ENCODE results near the gene DMKN.

DMKN gene

GRCh38 chr19:35542209-35542608, 28.8 kb upstream of the DMKN start:
- DNase-seq (ENCODE audit: extremely low read depth, low read depth): no peak
- no peak for TF ChIP-seq CTCF (IDR thresholded peaks at IDR 0.05; ENCODE audit: low read depth, low read length, missing control alignments)
- no peak overlapping the region for H3K4me3 ChIP-seq (replicated peaks; ENCODE audit: low read depth, low read length)

- no peak overlapping the region for H3K4me3 ChIP-seq (replicated peaks; ENCODE audit: low read depth, low read length)
- DNase-seq (ENCODE audit: extremely low read depth, low read depth): no peak
- TF ChIP-seq CTCF (IDR thresholded peaks at IDR 0.05; ENCODE audit: low read depth, low read length, missing control alignments): no peak
Measured at GRCh38 chr19:35540356-35540927, 27.0 kb upstream of the DMKN start.

GRCh38 chr19:35539850-35540249, 26.4 kb upstream of the DMKN start:
- H3K4me3 ChIP-seq (replicated peaks; ENCODE audit: low read depth, low read length): no peak overlapping the region
- TF ChIP-seq CTCF (IDR thresholded peaks at IDR 0.05; ENCODE audit: low read depth, low read length, missing control alignments): no peak
- no peak for DNase-seq (ENCODE audit: extremely low read depth, low read depth)

GRCh38 chr19:35539314-35539713, 25.9 kb upstream of the DMKN start:
- no peak for DNase-seq (ENCODE audit: extremely low read depth, low read depth)
- no peak for TF ChIP-seq CTCF (IDR thresholded peaks at IDR 0.05; ENCODE audit: low read depth, low read length, missing control alignments)
- no peak overlapping the region for H3K4me3 ChIP-seq (replicated peaks; ENCODE audit: low read depth, low read length)

- no peak overlapping the region for H3K4me3 ChIP-seq (replicated peaks; ENCODE audit: low read depth, low read length)
- no peak for DNase-seq (ENCODE audit: extremely low read depth, low read depth)
- TF ChIP-seq CTCF (IDR thresholded peaks at IDR 0.05; ENCODE audit: low read depth, low read length, missing control alignments): no peak
Measured at GRCh38 chr19:35534803-35535480, 21.5 kb upstream of the DMKN start.

GRCh38 chr19:35533822-35534392, 20.5 kb upstream of the DMKN start:
- no peak overlapping the region for H3K4me3 ChIP-seq (replicated peaks; ENCODE audit: low read depth, low read length)
- TF ChIP-seq CTCF (IDR thresholded peaks at IDR 0.05; ENCODE audit: low read depth, low read length, missing control alignments): no peak
- no peak for DNase-seq (ENCODE audit: extremely low read depth, low read depth)

Measured in HFF-Myc (cell line).